Stimulated activated CD4-positive, alpha-beta T cell treated with anti-CD3 and anti-CD28 coated beads, TNF-alpha, amount 100 ng/mL, for 48 hours (primary cell): ENCODE data around the gene NDFIP1.
"Not testable (repeated sequence)": the region's sequence is repeated elsewhere in the genome, so short reads cannot be mapped to it uniquely, and the experiment has no call there.

Experiments used
- DNase-seq, 3 donors: peaks; one replicate each; pipeline ENCODE4 v3.0.0-alpha.2; 2020; ENCODE audit warnings: low read depth in 3 of 3

Gene NDFIP1

GRCh38 chr5:142154449-142154841 is 45.9 kb downstream of the NDFIP1 start:
- DNase-seq, result not testable (repeated sequence)

- no peak for DNase-seq
Observed at GRCh38 chr5:142156839-142157463, 48.4 kb downstream of the NDFIP1 start.

- DNase-seq, result no peak
Observed at GRCh38 chr5:142159354-142159753, 50.8 kb downstream of the NDFIP1 start.

- no peak for DNase-seq
Observed at GRCh38 chr5:142164315-142164714, 55.7 kb downstream of the NDFIP1 start.

GRCh38 chr5:142166754-142167153 is 58.2 kb downstream of the NDFIP1 start:
- DNase-seq, result no peak

- no peak for DNase-seq
Observed at GRCh38 chr5:142167458-142167857, 58.9 kb downstream of the NDFIP1 start.

- DNase-seq, result no peak
Observed at GRCh38 chr5:142168365-142168764, 59.8 kb downstream of the NDFIP1 start.

GRCh38 chr5:142170254-142170953 is 61.8 kb downstream of the NDFIP1 start:
- no peak for DNase-seq

- DNase-seq, result no peak
Observed at GRCh38 chr5:142171270-142171669, 62.7 kb downstream of the NDFIP1 start.

GRCh38 chr5:142175039-142175438 is 66.5 kb downstream of the NDFIP1 start:
- DNase-seq, result no peak

GRCh38 chr5:142175461-142176142 is 67.0 kb downstream of the NDFIP1 start:
- no peak for DNase-seq

GRCh38 chr5:142176255-142176654 is 67.7 kb downstream of the NDFIP1 start:
- DNase-seq, result no peak

GRCh38 chr5:142178651-142179050 is 70.1 kb downstream of the NDFIP1 start:
- DNase-seq, result no peak

GRCh38 chr5:142179776-142180387 is 71.3 kb downstream of the NDFIP1 start:
- DNase-seq, result no peak

GRCh38 chr5:142181096-142181495 is 72.5 kb downstream of the NDFIP1 start:
- no peak for DNase-seq

- DNase-seq, result no peak
Observed at GRCh38 chr5:142181547-142182163, 73.1 kb downstream of the NDFIP1 start.

- no peak for DNase-seq
Observed at GRCh38 chr5:142182840-142183239, 74.3 kb downstream of the NDFIP1 start.

- no peak for DNase-seq
Observed at GRCh38 chr5:142183561-142183960, 75.0 kb downstream of the NDFIP1 start.

GRCh38 chr5:142184988-142185387 is 76.4 kb downstream of the NDFIP1 start:
- DNase-seq, result no peak

- no peak for DNase-seq
Observed at GRCh38 chr5:142186514-142186856, 77.9 kb downstream of the NDFIP1 start.

GRCh38 chr5:142186857-142187594 is 78.4 kb downstream of the NDFIP1 start:
- no peak for DNase-seq

- not testable (repeated sequence) for DNase-seq
Observed at GRCh38 chr5:142188691-142189090, 80.1 kb downstream of the NDFIP1 start.
